Erythroblast (primary cell): Measurements from ENCODE around the gene UGT1A4.

Experiments used
- GATA1 ChIP-seq: IDR thresholded peaks from 2 replicates; pipeline ENCODE4 v1.6.1; 2011; ENCODE audit warnings: low read depth, mild to moderate bottlenecking, control low read depth, low read length, moderate library complexity
- POLR2A ChIP-seq: IDR thresholded peaks from 2 replicates; pipeline ENCODE4 v1.6.1; 2011; ENCODE audit warnings: mild to moderate bottlenecking, low read length

DNA sequence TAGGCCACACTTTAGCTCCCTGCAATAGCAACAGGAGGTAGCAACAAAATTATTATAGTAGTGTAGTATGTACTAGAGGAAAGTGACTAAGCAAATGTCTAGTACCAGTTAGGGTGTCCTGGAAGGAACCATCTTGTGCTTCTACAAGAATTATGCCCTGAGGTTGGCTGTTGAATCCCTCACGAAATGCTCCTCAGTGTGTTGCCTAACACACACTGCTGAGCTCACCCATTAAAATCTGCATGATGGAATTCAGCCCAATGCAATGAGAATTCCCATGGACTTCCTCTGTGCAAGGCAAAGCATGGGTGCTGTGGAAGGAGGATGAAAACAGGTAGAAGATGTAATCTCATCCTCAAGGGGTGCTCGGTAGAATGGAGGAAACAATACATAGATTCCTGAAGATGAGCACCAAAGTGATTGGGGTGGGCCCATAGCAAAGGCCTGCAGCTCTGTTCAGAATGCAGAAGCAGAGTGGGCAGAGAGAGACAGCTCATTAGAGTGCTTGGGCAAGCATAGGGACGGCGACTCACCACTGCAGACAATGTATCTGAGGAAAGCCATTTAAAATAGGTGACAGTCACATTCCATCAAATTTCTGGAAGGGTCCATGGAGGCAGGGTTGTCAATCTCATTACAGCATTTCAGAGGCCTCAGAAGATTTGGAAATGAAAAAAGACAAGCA lies 38.0 kb upstream of the UGT1A4 start:
- TF ChIP-seq POLR2A (no peak), GATA1 (no peak)
